HepG2 (cell line): ENCODE data around the gene PRR5L. TPM values are rescaled to one million over a fixed set of nuclear protein-coding genes. Genes with fewer than 3 reads are reported as not detected.

Experiments used
- ATAC-seq: fragments of 200-7000 bp; cut with Tn5 transposase; 3 replicates; pipeline ENCODE4 v1.9.1; 2020; ENCODE audit warnings: mild to moderate bottlenecking, moderate library complexity
- BruUV-seq: library from RNA; stranded (reverse); fragments of 400-500 nt; replicated peaks from 2 replicates; lab custom pipeline; 2021; lab: Mats Ljungman, UMichigan
- CTCF ChIA-PET: fragments of 300-600 bp; formaldehyde crosslinking; extraction: SDS; loops from one replicate; lab custom pipeline; 2021; ENCODE audit warnings: low total read pairs, inconsistent platforms, low intra/inter-chr PET ratio; lab: Yijun Ruan, JAX
- POLR2A ChIA-PET: fragments of 350-600 bp; sonication (Branson Sonifier 250); formaldehyde crosslinking; loops from one replicate; lab custom pipeline; 2020; ENCODE audit warnings: antibody characterized with exemption, inconsistent platforms; lab: Yijun Ruan, JAX
- DNase-seq: peaks from one replicate; pipeline ENCODE4 v3.0.0-alpha.2; 2015; ENCODE audit warnings: low spot score
- FAIRE-seq: peaks from 3 replicates; lab custom pipeline; 2011; peaks lifted over from hg19 to GRCh38; lab: Jason Lieb, UNC
- H2AFZ ChIP-seq: one replicate; pipeline ENCODE4 v1.6.1; 2011; ENCODE audit warnings: low read length, inconsistent platforms
- H3K27ac ChIP-seq: fragments of 300-600 bp; 3 replicates; pipeline ENCODE4 v1.8.0; 2011; ENCODE audit warnings: mixed run types, mild to moderate bottlenecking, mixed read lengths, low read length, inconsistent platforms; ENCODE audit not compliant: insufficient read depth; ENCODE audit errors: extremely low read length
- H3K27me3 ChIP-seq, 2 experiments: fragments of 200-600 bp in 1 of 2; 2 replicates in 1 of 2; 3 replicates in 1 of 2; pipeline versions ENCODE4 v1.6.0 to v1.8.0; 2011; ENCODE audit warnings: low read length in 2 of 2, mild to moderate bottlenecking in 2 of 2, moderate library complexity in 2 of 2, inconsistent platforms in 1 of 2; ENCODE audit not compliant: insufficient read depth in 2 of 2, control insufficient read depth in 1 of 2
- H3K36me3 ChIP-seq, 2 experiments: fragments of 200-600 bp in 1 of 2; replicated peaks in 1 of 2; 2 replicates in 1 of 2; 3 replicates in 1 of 2; pipeline versions ENCODE4 v1.5.1 to v1.8.0; 2011; ENCODE audit warnings: low read length in 2 of 2, inconsistent platforms in 1 of 2; ENCODE audit not compliant: insufficient read depth in 2 of 2, control insufficient read depth in 1 of 2
- H3K4me1 ChIP-seq: 2 replicates; pipeline ENCODE4 v1.5.1; 2012; ENCODE audit warnings: low read length, inconsistent platforms; ENCODE audit not compliant: insufficient read depth
- H3K4me2 ChIP-seq: 2 replicates; pipeline ENCODE4 v1.6.0; 2011; ENCODE audit warnings: low read depth, low read length, inconsistent platforms
- H3K4me3 ChIP-seq, 3 experiments: fragments of 200-600 bp in 1 of 3; sonication (generic), shearing (Covaris generic) in 1 of 3; replicated peaks in 1 of 3; 2 replicates each; pipeline ENCODE4 v1.5.1; 2011 to 2016; ENCODE audit warnings: low read length in 3 of 3, inconsistent platforms in 2 of 3, low read depth in 2 of 3, mild to moderate bottlenecking in 2 of 3, control low read depth in 1 of 3, mixed read lengths in 1 of 3; ENCODE audit not compliant: insufficient read depth in 1 of 3
- H3K79me2 ChIP-seq: one replicate; pipeline ENCODE4 v1.6.1; 2011; ENCODE audit warnings: low read length, inconsistent platforms; ENCODE audit not compliant: insufficient read depth
- H3K9ac ChIP-seq: 2 replicates; pipeline ENCODE4 v1.6.0; 2011; ENCODE audit warnings: mild to moderate bottlenecking, low read depth, low read length, inconsistent platforms; ENCODE audit not compliant: insufficient read depth
- H3K9me3 ChIP-seq: 2 replicates; pipeline ENCODE4 v1.5.1; 2012; ENCODE audit warnings: mild to moderate bottlenecking, low read length
- H4K20me1 ChIP-seq: 2 replicates; pipeline ENCODE4 v1.6.0; 2011; ENCODE audit warnings: inconsistent platforms, mild to moderate bottlenecking, low read length, moderate library complexity; ENCODE audit not compliant: insufficient read depth
- E2F5 ChIP-seq: sonication (generic); formaldehyde crosslinking; conservative IDR thresholded peaks from 2 replicates; pipeline ENCODE4 v1.4.0; 2020; ENCODE audit warnings: missing genetic modification reagents
- HES4 ChIP-seq: sonication (generic); formaldehyde crosslinking; IDR thresholded peaks from 2 replicates; pipeline ENCODE4 v1.9.0; 2021; ENCODE audit warnings: mild to moderate bottlenecking, missing genetic modification reagents, borderline replicate concordance
- HNRNPLL ChIP-seq: fragments of 200-400 bp; formaldehyde crosslinking; IDR thresholded peaks from 2 replicates; pipeline ENCODE4 v1.6.1; 2017; ENCODE audit warnings: mild to moderate bottlenecking, low read depth, low read length; ENCODE audit not compliant: poor library complexity, severe bottlenecking
- HOXA3 ChIP-seq: sonication (generic); formaldehyde crosslinking; IDR thresholded peaks from 2 replicates; pipeline ENCODE4 v1.5.0; 2020; ENCODE audit warnings: missing genetic modification reagents
- MAFG ChIP-seq: sonication (generic); formaldehyde crosslinking; IDR thresholded peaks from 2 replicates; pipeline ENCODE4 v1.5.1; 2020; ENCODE audit warnings: mild to moderate bottlenecking, missing genetic modification reagents
- MAFK ChIP-seq, 2 experiments: IDR thresholded peaks in 1 of 2; conservative IDR thresholded peaks in 1 of 2; 2 replicates each; pipeline ENCODE4 v1.6.1; 2011; ENCODE audit warnings: improper control_type of control experiment in 2 of 2, low read length in 2 of 2
- MTERF4 ChIP-seq: sonication (generic); formaldehyde crosslinking; IDR thresholded peaks from 2 replicates; pipeline ENCODE4 v1.8.0; 2023; ENCODE audit warnings: mild to moderate bottlenecking, missing genetic modification reagents
- NFKBIZ ChIP-seq: IDR thresholded peaks from 2 replicates; pipeline ENCODE4 v1.6.1; 2018; ENCODE audit warnings: missing genetic modification reagents, missing compliant biosample characterization
- NONO ChIP-seq, 2 experiments: fragments of 450-650 bp in 1 of 2; sonication (generic) in 1 of 2; formaldehyde crosslinking in 1 of 2; IDR thresholded peaks in 1 of 2; conservative IDR thresholded peaks in 1 of 2; 2 replicates each; pipeline versions ENCODE4 v1.6.1 to v1.8.0; 2017 to 2022; ENCODE audit warnings: mild to moderate bottlenecking in 1 of 2, missing genetic modification reagents in 1 of 2, moderate library complexity in 1 of 2
- PCBP2 ChIP-seq: fragments of 200-400 bp; formaldehyde crosslinking; optimal IDR thresholded peaks from 2 replicates; pipeline ENCODE3; 2018; ENCODE audit warnings: low read length, low read depth; ENCODE audit not compliant: poor library complexity, severe bottlenecking
- SUZ12 ChIP-seq: fragments of 150-350 bp; IDR thresholded peaks from 2 replicates; pipeline ENCODE4 v1.6.1; 2014; ENCODE audit warnings: low read depth, low read length
- ZC3H4 ChIP-seq: sonication (generic); formaldehyde crosslinking; IDR thresholded peaks from 2 replicates; pipeline ENCODE4 v1.4.0; 2020; ENCODE audit warnings: missing genetic modification reagents, borderline replicate concordance
- ZNF274 ChIP-seq: sonication (generic); formaldehyde crosslinking; IDR thresholded peaks from 2 replicates; pipeline ENCODE4 v1.5.1; 2020; ENCODE audit warnings: mild to moderate bottlenecking, missing genetic modification reagents
- ZNF276 ChIP-seq: sonication (generic); formaldehyde crosslinking; IDR thresholded peaks from 2 replicates; pipeline ENCODE4 v1.4.0; 2020; ENCODE audit warnings: mild to moderate bottlenecking, low read depth, missing genetic modification reagents
- ZNF414 ChIP-seq: sonication (generic); formaldehyde crosslinking; IDR thresholded peaks from 2 replicates; pipeline ENCODE4 v1.5.0; 2020; ENCODE audit warnings: missing genetic modification reagents
- ZNF557 ChIP-seq: sonication (generic); formaldehyde crosslinking; IDR thresholded peaks from 2 replicates; pipeline ENCODE4 v1.4.0; 2020; ENCODE audit warnings: missing genetic modification reagents
- ZNF7 ChIP-seq: IDR thresholded peaks from 2 replicates; pipeline ENCODE4 v1.6.1; 2016; ENCODE audit warnings: missing biosample characterization, missing genetic modification reagents
- ZNF703 ChIP-seq: sonication (generic); formaldehyde crosslinking; IDR thresholded peaks from 2 replicates; pipeline ENCODE4 v1.5.1; 2020; ENCODE audit warnings: missing genetic modification reagents, mild to moderate bottlenecking, moderate library complexity, borderline replicate concordance
- ZNF782 ChIP-seq: sonication (generic); formaldehyde crosslinking; IDR thresholded peaks from 2 replicates; pipeline ENCODE4 v1.4.0; 2020; ENCODE audit warnings: missing genetic modification reagents, mild to moderate bottlenecking, borderline replicate concordance
- WGBS: methylation state at CpG from one replicate; pipeline ENCODE4 v1.1.6; 2017; ENCODE audit warnings: low lambda C conversion rate; 5-methylcytosine and 5-hydroxymethylcytosine counted together
- in situ Hi-C: cut with HindIII; loops from 2 replicates; pipeline ENCODE4 v1.10.0; 2017; ENCODE audit warnings: low pct_unique_long_range_greater_than_20kb; ENCODE audit not compliant: extremely low pct_ligation_motif_present
- intact Hi-C: fragments of 100-400 bp; cut with micrococcal nuclease; formaldehyde crosslinking; loops from one replicate; pipeline ENCODE4 v1.10.0; 2022; ENCODE audit not compliant: unreplicated experiment
- polyA plus RNA-seq, 8 experiments: library from polyadenylated mRNA; depleted of rRNA in 3 of 8; stranded (reverse) in 7 of 8; unstranded in 1 of 8; fragments of >200 nt; fragmentation: Illumina TruSeq in 4 of 8; extraction: Trizol in 4 of 8; gene quantifications; 2 replicates each; pipeline versions ENCODE4 v1.2.1 to v1.2.3, GENCODE V29; 2011 to 2016; ENCODE audit warnings: low read depth in 4 of 8, missing spikeins in 1 of 8, mixed read lengths in 1 of 8; ENCODE audit not compliant: insufficient read depth in 1 of 8
- total RNA-seq, 5 experiments: library from RNA; depleted of rRNA; stranded (reverse); fragments of >200 nt; fragmentation: Illumina TruSeq; extraction: Trizol; gene quantifications; 2 replicates each; pipeline ENCODE4 v1.2.3, GENCODE V29; 2016; ENCODE audit warnings: low read depth in 1 of 5
- TF ChIP-seq, protein P1 (sequence below): sonication (generic); formaldehyde crosslinking; IDR thresholded peaks from 2 replicates; pipeline ENCODE4 v1.4.0; 2020; ENCODE audit warnings: low read depth, mild to moderate bottlenecking, missing genetic modification reagents

Gene PRR5L
- total and polyA plus RNA-seq, 2 of the 13 experiments (the other 11 are each of a cell fraction or from before 2014, with no cell fraction given) = 0.16 TPM; not detected in 1

- no peak for ATAC-seq
- no peak for DNase-seq
- Histone ChIP-seq H3K36me3 (no peaks in the 10 kb centered on the region), H3K9ac (no peak overlapping the region), H3K9me3 (no peaks in the 10 kb centered on the region), H3K4me2 (no peak overlapping the region), H3K79me2 (no peaks in the 10 kb centered on the region), H3K4me3 (no peak overlapping the region), H3K27me3 (peaks cover 0 to 37% of the 10 kb centered on the region in 2 experiments; a peak in 3 of 5 replicates), H2AFZ (no peak overlapping the region), H3K4me1 (no peaks in the 10 kb centered on the region), H3K27ac (no peak overlapping the region), H4K20me1 (0 out of 2 replicates have a peak, but pooled peaks cover 2% of the 10 kb centered on the region)
- intact Hi-C loops = no loop called here
- 0% methylated on average over 8 of the region's 8 CpGs for WGBS
- TF ChIP-seq HOXA3 (CRISPR knock-in tag) (no peak), ZNF7 (CRISPR knock-in tag) (no peak), ZC3H4 (no peak), ZNF274 (CRISPR knock-in tag) (no peak), ZNF703 (CRISPR knock-in tag) (no peak), ZNF557 (CRISPR knock-in tag) (no peak), NFKBIZ (CRISPR knock-in tag) (no peak), E2F5 (no peak), ZNF782 (no peak), MAFK (conservative IDR thresholded peaks at IDR 0.05 in 1 of 2, IDR thresholded peaks at IDR 0.05 in 1 of 2; ENCODE audit: low read length in 2 of 2) (no peak), SUZ12 (no peak), ZNF276 (no peak), HNRNPLL (no peak), ZNF414 (CRISPR knock-in tag) (no peak), HES4 (CRISPR knock-in tag) (no peak), MTERF4 (CRISPR knock-in tag) (no peak), PCBP2 (no peak), MAFG (CRISPR knock-in tag) (no peak), NONO (IDR thresholded peaks at IDR 0.05) (no peak), NONO (CRISPR knock-in tag; conservative IDR thresholded peaks at IDR 0.05) (no peak)
- TF ChIP-seq, protein P1, sequence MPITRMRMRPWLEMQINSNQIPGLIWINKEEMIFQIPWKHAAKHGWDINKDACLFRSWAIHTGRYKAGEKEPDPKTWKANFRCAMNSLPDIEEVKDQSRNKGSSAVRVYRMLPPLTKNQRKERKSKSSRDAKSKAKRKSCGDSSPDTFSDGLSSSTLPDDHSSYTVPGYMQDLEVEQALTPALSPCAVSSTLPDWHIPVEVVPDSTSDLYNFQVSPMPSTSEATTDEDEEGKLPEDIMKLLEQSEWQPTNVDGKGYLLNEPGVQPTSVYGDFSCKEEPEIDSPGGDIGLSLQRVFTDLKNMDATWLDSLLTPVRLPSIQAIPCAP (CRISPR knock-in tag) = no peak
- FAIRE-seq = no peak
- in situ Hi-C loops = no loop called here
- no TSS peak for BruUV-seq
- ChIA-PET CTCF (no interaction called here), POLR2A (no interaction called here)
Measured at GRCh38 chr11:36409152-36409816, 113.2 kb downstream of the PRR5L start.
